GM10266 (cell line): ENCODE data around the gene ELOVL5.
"Not testable (repeated sequence)": the region's sequence is repeated elsewhere in the genome, so short reads cannot be mapped to it uniquely, and the experiment has no call there.

ENCODE experiments used
- DNase-seq: peaks from one replicate; pipeline ENCODE4 v3.0.0; 2012; ENCODE audit errors: extremely low spot score
- TF ChIP-seq, protein P1 (sequence below): IDR thresholded peaks from 2 replicates; pipeline ENCODE4 v1.5.1; 2012; ENCODE audit warnings: mild to moderate bottlenecking, low read depth; ENCODE audit not compliant: control insufficient read depth, insufficient read depth; ENCODE audit errors: missing control alignments

ELOVL5 gene, protein sequence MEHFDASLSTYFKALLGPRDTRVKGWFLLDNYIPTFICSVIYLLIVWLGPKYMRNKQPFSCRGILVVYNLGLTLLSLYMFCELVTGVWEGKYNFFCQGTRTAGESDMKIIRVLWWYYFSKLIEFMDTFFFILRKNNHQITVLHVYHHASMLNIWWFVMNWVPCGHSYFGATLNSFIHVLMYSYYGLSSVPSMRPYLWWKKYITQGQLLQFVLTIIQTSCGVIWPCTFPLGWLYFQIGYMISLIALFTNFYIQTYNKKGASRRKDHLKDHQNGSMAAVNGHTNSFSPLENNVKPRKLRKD

DNA sequence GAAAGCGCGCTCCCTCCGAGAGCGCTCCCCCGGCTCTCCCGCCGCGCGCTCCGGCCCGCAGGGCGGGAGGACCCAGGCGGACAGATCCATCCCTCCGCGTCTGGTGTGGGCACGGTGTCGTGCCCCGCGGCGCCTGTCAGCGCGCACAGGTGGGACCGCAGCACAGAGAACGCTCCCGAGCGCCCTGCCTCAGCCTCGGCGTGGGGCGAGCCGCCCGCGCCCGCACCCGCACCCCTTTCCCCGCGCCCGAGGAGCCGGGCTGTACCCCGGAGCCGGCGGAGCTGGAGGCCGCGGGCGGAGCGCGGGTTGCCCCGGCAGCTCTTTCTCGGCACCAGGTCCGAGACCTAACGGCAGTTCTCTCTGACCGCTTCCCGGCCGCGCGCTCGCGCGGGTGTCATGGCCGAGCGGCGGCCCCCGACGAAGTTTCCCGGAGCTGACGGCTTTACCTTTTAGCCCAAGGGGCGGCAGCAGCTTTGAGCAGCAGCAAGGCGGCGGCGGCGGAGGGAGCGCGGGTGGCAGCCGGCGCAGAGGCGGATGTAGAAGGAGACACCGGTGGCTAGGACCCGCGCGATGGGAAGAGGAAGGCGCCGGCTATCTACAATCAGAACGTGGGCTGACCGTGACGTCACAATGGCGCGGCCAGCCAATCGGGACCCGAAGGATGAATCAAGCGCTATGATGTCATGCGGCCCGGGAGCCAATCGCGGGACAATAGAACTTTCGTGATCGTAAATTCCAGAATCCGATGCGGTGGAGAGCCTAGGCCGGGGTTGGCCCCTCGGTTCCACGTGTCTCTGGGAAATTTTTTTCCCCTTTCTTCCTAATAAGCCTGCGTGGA, at the start of gene ELOVL5:
ELOVL5 (minus strand) TSS at position 580 of the 838 bp plus-strand sequence. CDS start 53,251 bp downstream, outside the sequence.
- TF ChIP-seq, protein P1, sequence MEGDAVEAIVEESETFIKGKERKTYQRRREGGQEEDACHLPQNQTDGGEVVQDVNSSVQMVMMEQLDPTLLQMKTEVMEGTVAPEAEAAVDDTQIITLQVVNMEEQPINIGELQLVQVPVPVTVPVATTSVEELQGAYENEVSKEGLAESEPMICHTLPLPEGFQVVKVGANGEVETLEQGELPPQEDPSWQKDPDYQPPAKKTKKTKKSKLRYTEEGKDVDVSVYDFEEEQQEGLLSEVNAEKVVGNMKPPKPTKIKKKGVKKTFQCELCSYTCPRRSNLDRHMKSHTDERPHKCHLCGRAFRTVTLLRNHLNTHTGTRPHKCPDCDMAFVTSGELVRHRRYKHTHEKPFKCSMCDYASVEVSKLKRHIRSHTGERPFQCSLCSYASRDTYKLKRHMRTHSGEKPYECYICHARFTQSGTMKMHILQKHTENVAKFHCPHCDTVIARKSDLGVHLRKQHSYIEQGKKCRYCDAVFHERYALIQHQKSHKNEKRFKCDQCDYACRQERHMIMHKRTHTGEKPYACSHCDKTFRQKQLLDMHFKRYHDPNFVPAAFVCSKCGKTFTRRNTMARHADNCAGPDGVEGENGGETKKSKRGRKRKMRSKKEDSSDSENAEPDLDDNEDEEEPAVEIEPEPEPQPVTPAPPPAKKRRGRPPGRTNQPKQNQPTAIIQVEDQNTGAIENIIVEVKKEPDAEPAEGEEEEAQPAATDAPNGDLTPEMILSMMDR = peak; percentile 3
- DNase-seq = peak; percentile 90

DNA sequence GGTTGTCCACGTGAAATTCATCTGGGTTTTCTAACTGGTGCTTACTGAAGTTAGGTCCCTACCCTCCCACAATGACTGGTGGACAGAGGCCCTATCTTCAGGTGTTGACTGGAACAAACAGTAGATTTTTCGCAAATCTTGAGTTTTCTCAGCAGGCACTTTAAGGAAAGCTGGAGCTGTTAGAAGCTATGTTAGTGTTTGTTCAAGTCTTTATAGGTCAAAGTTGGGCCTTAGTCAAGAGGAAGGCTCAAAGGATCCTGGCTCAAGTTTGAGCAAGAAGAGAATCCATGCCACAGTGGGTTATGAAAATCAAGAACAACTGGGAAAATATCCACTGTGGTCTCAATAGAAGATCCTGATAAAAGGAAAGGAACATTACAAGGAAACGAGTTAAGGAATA, 48.5 kb upstream of the ELOVL5 start:
- DNase-seq = no peak
- TF ChIP-seq, protein P1 = no peak

DNA sequence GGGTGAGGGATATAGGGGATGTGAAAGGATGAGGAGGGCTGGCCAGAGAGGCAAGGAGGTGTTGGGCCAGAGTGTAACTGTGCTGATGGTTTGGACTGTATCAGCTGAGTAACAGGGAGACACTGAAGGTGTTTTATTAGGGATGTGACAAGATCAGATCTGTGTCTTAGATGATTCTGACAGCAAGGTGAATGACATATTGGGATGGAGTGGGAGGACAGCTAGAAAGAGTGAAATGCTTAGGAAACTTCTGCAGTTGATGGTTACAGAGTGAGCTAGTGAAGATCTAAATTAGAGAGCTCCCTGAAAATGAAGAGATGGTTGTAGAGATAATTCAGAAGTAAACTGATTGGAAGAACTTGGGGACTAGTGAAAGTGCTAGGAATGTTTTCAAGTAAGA, 47.2 kb upstream of the ELOVL5 start:
- DNase-seq = no peak
- TF ChIP-seq, protein P1 = no peak

DNA sequence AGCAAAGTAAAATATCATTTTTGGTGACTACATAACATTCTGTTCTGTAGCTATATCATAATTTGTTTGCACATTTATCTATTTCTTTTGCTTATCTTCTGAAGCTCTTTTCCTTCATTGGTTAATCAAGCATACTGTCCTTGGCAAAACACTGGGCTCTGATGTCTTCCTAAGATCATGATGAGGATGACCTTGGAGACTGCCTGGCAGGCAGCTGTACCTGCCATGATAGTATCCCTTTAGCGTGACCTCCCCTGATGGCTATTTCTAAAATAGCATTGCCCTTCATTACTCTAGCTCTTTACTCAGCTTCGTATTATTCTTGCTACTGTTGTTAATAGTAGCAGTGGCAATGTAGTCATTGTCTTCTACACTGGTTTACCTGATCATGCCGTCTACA, 46.0 kb upstream of the ELOVL5 start:
- TF ChIP-seq, protein P1 = no peak
- no peak for DNase-seq

DNA sequence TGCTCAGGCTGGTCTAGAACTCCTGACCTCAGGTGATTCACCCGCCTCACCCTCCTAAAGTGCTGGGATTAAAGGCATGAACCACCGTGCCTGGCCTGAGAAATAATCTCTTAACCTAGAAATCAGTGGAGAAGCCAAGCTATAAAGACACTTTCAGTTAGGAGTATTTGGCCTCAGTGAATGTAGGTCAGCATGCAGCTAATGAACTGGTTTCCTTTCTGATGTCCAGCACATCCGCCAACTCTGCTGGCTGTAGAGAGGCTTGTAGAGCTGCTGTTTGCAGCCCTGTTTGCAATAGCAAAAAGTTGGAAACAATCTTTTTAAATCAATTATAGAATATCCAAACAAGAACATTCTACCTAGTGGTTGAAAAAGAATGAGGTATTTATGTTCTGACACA, 42.4 kb upstream of the ELOVL5 start:
- TF ChIP-seq, protein P1 = no peak
- no peak for DNase-seq

DNA sequence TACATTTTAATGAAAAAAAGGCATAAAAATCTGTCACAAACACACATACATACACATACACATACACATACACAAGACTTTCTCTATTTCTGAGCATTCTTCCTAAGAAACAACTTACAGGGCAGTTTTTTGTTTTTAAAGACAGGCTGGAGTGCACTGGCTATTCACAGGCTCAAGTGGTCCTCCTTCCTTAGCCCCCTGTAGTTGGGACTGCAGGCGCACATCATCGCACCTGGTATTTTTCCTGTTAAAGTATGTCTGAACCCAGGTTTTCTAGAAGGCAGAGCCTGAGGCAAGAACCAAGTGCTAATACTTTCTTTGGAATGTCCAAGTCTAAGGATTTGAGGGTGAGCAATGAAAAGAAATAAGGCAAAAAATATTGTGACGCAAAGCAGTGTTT, 41.3 kb upstream of the ELOVL5 start:
- no peak for DNase-seq
- TF ChIP-seq, protein P1 = no peak

DNA sequence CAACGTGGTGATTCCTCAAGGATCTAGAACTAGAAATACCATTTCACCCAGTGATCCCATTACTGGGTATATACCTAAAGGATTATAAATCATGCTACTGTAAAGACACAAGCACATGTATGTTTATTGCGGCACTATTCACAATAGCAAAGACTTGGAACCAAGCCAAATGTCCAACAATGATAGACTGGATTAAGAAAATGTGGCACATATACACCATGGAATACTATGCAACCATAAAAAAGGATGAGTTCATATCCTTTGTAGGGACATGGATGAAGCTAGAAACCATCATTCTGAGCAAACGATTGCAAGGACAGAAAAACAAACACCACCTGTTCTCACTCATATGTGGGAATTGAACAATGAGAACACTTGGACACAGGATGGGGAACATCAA, 39.9 kb upstream of the ELOVL5 start:
- DNase-seq = not testable (repeated sequence)
